ENCODE results near the gene ZFR2. TPM values are rescaled to one million over a fixed set of nuclear protein-coding genes. Genes with fewer than 3 reads are reported as not detected.
A peak's percentile ranks its signal among the peaks of the same experiment; 100 is the strongest.

The ZFR2 gene
- total RNA-seq, 2 donors from 2014 or later: not detected

DNA sequence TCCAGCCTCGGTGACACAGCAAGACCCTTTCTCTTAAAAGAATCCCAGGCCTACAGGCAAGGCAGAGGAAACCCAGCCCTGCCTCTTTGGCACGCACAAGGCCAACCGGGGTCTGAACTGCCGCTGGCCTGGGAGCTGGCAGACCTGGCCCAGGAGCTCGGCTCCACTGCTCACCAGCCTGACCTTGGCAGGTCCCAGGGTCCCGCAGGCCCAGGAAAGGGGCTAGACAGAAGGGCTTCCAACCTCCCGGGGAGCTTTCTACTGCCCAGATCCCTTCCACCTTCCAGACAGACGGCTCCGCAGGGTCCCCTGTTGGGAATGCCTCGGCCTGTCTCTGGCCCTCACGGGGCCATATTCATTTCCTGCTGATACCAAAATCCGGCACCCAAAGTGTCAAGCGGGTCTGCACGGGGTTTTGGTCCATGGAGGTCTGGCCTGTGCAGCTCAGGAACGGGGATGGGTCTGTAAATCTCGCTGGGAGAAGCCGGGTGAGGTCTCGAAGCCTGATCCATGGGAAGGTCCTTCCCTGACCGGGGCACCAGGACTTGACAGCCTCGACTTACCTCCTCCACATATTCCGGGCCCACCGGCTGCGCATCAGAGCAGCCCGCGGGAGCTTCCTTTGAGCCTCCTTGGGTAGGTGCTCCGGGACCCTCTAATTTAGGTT is 46.0 kb downstream of the ZFR2 start:
- Histone ChIP-seq H3K27me3 (no peaks in the 10 kb centered on the region), H3K4me3 (no peak overlapping the region), H3K9ac (ENCODE audit: low read depth in 2 of 2, low read length in 2 of 2) (no peak overlapping the region), H3K27ac (no peak overlapping the region), H3K4me1 (no peaks in the 10 kb centered on the region), H3K36me3 (no peaks in the 10 kb centered on the region), H3K9me3 (no peaks in the 10 kb centered on the region)
- no peak for DNase-seq
- TF ChIP-seq, protein P1, sequence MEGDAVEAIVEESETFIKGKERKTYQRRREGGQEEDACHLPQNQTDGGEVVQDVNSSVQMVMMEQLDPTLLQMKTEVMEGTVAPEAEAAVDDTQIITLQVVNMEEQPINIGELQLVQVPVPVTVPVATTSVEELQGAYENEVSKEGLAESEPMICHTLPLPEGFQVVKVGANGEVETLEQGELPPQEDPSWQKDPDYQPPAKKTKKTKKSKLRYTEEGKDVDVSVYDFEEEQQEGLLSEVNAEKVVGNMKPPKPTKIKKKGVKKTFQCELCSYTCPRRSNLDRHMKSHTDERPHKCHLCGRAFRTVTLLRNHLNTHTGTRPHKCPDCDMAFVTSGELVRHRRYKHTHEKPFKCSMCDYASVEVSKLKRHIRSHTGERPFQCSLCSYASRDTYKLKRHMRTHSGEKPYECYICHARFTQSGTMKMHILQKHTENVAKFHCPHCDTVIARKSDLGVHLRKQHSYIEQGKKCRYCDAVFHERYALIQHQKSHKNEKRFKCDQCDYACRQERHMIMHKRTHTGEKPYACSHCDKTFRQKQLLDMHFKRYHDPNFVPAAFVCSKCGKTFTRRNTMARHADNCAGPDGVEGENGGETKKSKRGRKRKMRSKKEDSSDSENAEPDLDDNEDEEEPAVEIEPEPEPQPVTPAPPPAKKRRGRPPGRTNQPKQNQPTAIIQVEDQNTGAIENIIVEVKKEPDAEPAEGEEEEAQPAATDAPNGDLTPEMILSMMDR (IDR thresholded peaks at IDR 0.05): no peak
- intact Hi-C loops (cut with DNase I): loop anchor here (1.0 kb wide), 1 partner anchor 157 kb away; no protein-coding TSS in a partner anchor

DNA sequence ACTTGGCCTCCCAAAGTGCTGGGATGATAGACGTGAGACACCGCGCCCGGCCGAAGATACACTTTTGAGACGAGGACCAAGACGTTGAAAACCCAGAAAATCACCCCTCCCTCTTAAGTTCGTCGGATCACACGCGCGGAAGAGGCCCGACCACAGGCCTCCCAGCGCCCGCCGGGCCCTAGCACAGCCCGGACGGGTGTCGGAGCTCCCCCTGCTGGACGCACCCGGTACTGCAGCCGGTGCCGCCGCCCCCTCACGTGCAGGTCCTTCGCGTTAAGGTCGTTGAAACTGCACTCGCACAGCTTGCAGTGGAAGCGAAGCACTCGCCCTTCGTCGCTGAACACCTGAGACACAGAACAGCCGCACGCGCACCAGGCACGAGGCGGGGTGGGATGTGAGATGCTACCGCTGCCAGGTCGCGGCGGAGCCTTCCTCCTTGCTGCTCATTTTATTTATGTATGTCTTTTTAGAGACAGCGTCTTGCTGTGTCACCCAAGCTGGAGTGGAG is 46.9 kb downstream of the ZFR2 start:
- Histone ChIP-seq H3K27ac (no peak overlapping the region), H3K4me1 (no peaks in the 10 kb centered on the region), H3K36me3 (no peaks in the 10 kb centered on the region), H3K9ac (ENCODE audit: low read depth in 2 of 2, low read length in 2 of 2) (no peak overlapping the region), H3K27me3 (no peaks in the 10 kb centered on the region), H3K9me3 (no peaks in the 10 kb centered on the region), H3K4me3 (no peak overlapping the region)
- intact Hi-C loops (cut with DNase I): loop anchor here (1.0 kb wide), 1 partner anchor 156 kb away; no protein-coding TSS in a partner anchor
- TF ChIP-seq, protein P1 (IDR thresholded peaks at IDR 0.05): peak; percentile 99
- DNase-seq: peak; percentile 72

DNA sequence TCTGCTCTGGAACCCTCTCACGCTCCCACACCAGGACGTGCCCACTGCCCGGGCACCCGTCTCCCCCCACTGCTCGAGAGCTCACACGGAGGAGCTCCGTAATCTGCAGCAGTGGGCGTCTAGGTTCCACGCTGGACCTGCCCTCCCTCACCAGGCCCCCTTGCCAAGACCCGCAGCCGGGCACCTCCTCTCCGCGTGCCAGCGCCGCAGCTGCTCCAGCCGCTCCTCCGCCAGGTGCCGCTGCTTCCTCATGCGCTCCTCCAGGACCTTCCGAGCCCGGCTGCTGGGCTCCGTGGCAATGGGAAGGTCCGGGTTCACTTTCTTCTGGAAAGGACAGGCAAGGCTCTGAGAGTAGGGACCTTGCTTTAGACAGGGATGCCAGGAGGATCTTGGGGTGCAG is 47.7 kb downstream of the ZFR2 start:
- no peak for DNase-seq
- TF ChIP-seq, protein P1 (IDR thresholded peaks at IDR 0.05): no peak
- Histone ChIP-seq H3K27me3 (no peaks in the 10 kb centered on the region), H3K9ac (ENCODE audit: low read depth in 2 of 2, low read length in 2 of 2) (no peak overlapping the region), H3K36me3 (no peaks in the 10 kb centered on the region), H3K4me1 (no peaks in the 10 kb centered on the region), H3K9me3 (no peaks in the 10 kb centered on the region), H3K4me3 (no peak overlapping the region), H3K27ac (no peak overlapping the region)
- intact Hi-C loops (cut with DNase I): no loop called here

DNA sequence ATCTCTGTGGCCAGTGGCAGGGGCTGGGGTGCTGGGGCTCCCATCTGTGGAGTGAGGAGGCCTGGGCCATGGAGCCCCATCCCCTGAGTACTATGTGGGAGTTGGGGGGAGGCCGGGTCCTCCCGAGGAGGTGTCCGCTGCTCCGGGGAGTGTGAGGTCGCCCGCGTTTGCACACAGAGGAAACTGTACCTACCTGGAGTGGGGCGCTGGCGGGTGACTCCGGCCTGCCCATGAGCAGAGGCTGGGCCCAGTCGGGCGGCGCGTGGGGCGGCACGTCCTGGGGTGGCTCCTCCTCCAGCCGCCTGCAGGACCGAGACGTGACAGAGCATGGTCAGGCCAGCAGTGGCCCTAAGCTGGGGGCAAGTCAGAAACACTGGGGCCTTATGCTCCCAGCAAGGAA is 48.8 kb downstream of the ZFR2 start:
- Histone ChIP-seq H3K4me3 (no peak overlapping the region), H3K9ac (ENCODE audit: low read depth in 2 of 2, low read length in 2 of 2) (no peak overlapping the region), H3K9me3 (no peaks in the 10 kb centered on the region), H3K27me3 (no peaks in the 10 kb centered on the region), H3K27ac (no peak overlapping the region), H3K36me3 (no peaks in the 10 kb centered on the region), H3K4me1 (no peaks in the 10 kb centered on the region)
- DNase-seq: no peak
- intact Hi-C loops (cut with DNase I): loop anchor here (10.0 kb wide), 1 partner anchor 55 kb away; the partner anchor contains the start of genes APBA3 and MRPL54
- TF ChIP-seq, protein P1 (IDR thresholded peaks at IDR 0.05): no peak

DNA sequence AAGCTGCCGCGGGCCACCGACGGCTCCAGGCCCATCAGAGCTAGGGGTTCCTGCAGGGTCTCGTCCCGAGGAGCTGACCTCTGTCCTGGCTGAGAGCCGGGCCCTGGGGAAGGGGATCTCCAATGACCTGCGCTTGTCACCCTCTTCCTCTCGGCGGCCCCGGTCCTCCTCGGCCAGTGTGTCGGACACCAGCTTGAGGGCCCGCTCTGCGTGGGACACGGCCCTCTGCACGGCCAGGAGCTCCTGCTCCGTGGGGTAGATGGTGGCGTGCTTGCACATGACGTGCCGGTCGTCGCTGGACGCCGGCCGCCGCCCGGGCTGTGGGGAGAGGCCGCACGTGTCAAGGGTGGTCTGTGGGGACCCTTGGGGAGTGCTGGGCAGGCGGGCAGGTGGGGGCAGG is 49.9 kb downstream of the ZFR2 start:
- Histone ChIP-seq H3K27me3 (no peaks in the 10 kb centered on the region), H3K9me3 (no peaks in the 10 kb centered on the region), H3K9ac (ENCODE audit: low read depth in 2 of 2, low read length in 2 of 2) (no peak overlapping the region), H3K27ac (no peak overlapping the region), H3K4me1 (no peaks in the 10 kb centered on the region), H3K4me3 (no peak overlapping the region), H3K36me3 (no peaks in the 10 kb centered on the region)
- TF ChIP-seq, protein P1 (IDR thresholded peaks at IDR 0.05): no peak
- no peak for DNase-seq
- intact Hi-C loops (cut with DNase I): loop anchor here (10.0 kb wide), 1 partner anchor 54 kb away; the partner anchor contains the start of genes APBA3 and MRPL54
